Mammary epithelial cell (primary cell): ENCODE results near the gene RPL10.

Experiments
- EZH2 ChIP-seq: IDR thresholded peaks from 2 replicates; pipeline ENCODE4 v1.6.1; 2012; ENCODE audit warnings: low read length, inconsistent platforms, borderline replicate concordance
- TF ChIP-seq, protein P1 (sequence below), 2 donors: IDR thresholded peaks in 1 of 2; conservative IDR thresholded peaks in 1 of 2; 2 replicates each; pipeline ENCODE4 v1.5.1; 2011 to 2012; ENCODE audit warnings: inconsistent platforms in 2 of 2, low read length in 2 of 2, mild to moderate bottlenecking in 2 of 2, control low read depth in 1 of 2, low read depth in 1 of 2; ENCODE audit not compliant: insufficient read depth in 1 of 2; ENCODE audit errors: extremely low read depth in 1 of 2

DNA sequence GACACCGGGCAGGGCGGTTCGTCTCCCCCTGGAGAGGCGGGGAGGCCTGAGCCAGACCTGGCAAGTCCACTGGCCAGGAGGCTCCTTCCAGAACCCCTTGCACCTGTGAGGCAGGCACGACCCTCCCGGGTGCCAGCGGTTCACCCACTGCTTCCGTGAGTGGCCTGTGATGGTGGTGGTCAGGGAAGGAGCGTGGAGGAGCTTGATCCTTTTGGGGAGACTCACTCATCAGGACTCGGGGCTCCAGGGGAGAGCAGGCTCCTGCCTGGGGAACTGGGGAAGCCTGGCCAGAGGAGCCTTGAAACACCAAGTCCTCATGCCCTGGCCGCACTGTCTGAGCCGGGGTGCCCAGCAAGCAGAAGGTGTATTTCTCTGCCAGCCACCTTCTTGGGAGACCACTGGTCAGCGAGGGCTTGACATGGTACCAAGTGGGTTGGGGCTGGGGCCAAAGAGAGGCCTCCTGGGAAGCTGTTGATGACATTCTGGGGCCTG lies 46.6 kb downstream of the RPL10 start:
- TF ChIP-seq, protein P1, sequence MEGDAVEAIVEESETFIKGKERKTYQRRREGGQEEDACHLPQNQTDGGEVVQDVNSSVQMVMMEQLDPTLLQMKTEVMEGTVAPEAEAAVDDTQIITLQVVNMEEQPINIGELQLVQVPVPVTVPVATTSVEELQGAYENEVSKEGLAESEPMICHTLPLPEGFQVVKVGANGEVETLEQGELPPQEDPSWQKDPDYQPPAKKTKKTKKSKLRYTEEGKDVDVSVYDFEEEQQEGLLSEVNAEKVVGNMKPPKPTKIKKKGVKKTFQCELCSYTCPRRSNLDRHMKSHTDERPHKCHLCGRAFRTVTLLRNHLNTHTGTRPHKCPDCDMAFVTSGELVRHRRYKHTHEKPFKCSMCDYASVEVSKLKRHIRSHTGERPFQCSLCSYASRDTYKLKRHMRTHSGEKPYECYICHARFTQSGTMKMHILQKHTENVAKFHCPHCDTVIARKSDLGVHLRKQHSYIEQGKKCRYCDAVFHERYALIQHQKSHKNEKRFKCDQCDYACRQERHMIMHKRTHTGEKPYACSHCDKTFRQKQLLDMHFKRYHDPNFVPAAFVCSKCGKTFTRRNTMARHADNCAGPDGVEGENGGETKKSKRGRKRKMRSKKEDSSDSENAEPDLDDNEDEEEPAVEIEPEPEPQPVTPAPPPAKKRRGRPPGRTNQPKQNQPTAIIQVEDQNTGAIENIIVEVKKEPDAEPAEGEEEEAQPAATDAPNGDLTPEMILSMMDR (conservative IDR thresholded peaks at IDR 0.05 in 1 of 2, IDR thresholded peaks at IDR 0.05 in 1 of 2; ENCODE audit: extremely low read depth in 1 of 2, insufficient read depth in 1 of 2, low read depth in 1 of 2, low read length in 2 of 2) = no peak
- TF ChIP-seq EZH2 = no peak
